Subcutaneous adipose tissue (tissue), 4 donors: ENCODE results near the gene THTPA. TPM values are rescaled to one million over a fixed set of nuclear protein-coding genes. Genes with fewer than 3 reads are reported as not detected.

Source experiments
- CTCF ChIP-seq: fragments of 450-650 bp; IDR thresholded peaks from one replicate; pipeline ENCODE4 v1.5.1; 2016; ENCODE audit warnings: low read depth, mild to moderate bottlenecking, control low read depth, antibody characterized with exemption, moderate library complexity
- total RNA-seq, 4 donors: library from RNA; depleted of rRNA; stranded (reverse); fragments of >200 nt; gene quantifications; one replicate each; pipeline ENCODE4 v1.1.0, GENCODE V29; 2016

The THTPA gene
- total RNA-seq, 4 donors from 2014 or later, result 6.7 to 23.2 (median 18.4) TPM

GRCh38 chr14:23548351-23549318 is 7.4 kb upstream of the THTPA start:
- TF ChIP-seq CTCF, result no peak

- no peak for TF ChIP-seq CTCF
These were observed 5.8 kb upstream of the THTPA start for GRCh38 chr14:23550131-23550811.

GRCh38 chr14:23550812-23551265 is 5.2 kb upstream of the THTPA start:
- TF ChIP-seq CTCF, result no peak

GRCh38 chr14:23551266-23552028 is 4.6 kb upstream of the THTPA start, which contains the start of gene ZFHX2:
TSS of gene ZFHX2 (minus strand) at chr14:23551765. CDS start at chr14:23535325, 16,440 bp downstream.
- TF ChIP-seq CTCF, result no peak

GRCh38 chr14:23555533-23555881 is 564 bp upstream of the THTPA start:
- no peak for TF ChIP-seq CTCF

GRCh38 chr14:23556700-23557440 is 799 bp downstream of the THTPA start:
- no peak for TF ChIP-seq CTCF
